Astrocyte of the cerebellum (primary cell): ENCODE results near the gene FTO.

Source experiments
- DNase-seq: peaks from one replicate; pipeline ENCODE4 v3.0.0-alpha.2; 2011; ENCODE audit warnings: low read depth
- H3K4me3 ChIP-seq: 2 replicates; pipeline ENCODE4 v1.5.1; 2011; ENCODE audit warnings: mild to moderate bottlenecking, low read depth, low read length, moderate library complexity
- CTCF ChIP-seq: IDR thresholded peaks from 2 replicates; pipeline ENCODE4 v1.5.1; 2012; ENCODE audit warnings: low read length, low read depth, moderate library complexity, mild to moderate bottlenecking; ENCODE audit errors: missing control alignments
- in situ Hi-C: cut with HindIII; loops from 2 replicates; pipeline ENCODE4 v1.10.0; 2017; ENCODE audit warnings: low sequenced_read_pairs

The FTO gene

GRCh38 chr16:53741546-53741945 lies 37.6 kb downstream of the FTO start:
- no peak for DNase-seq
- in situ Hi-C loops = no loop called here
- H3K4me3 ChIP-seq = no peak overlapping the region
- TF ChIP-seq CTCF = no peak

GRCh38 chr16:53743149-53743566 lies 39.2 kb downstream of the FTO start:
- in situ Hi-C loops = no loop called here
- no peak for DNase-seq
- TF ChIP-seq CTCF = peak; percentile 67
- H3K4me3 ChIP-seq = no peak overlapping the region

- no peak overlapping the region for H3K4me3 ChIP-seq
- TF ChIP-seq CTCF = no peak
- no peak for DNase-seq
Observed at GRCh38 chr16:53744449-53744848, 40.5 kb downstream of the FTO start.

GRCh38 chr16:53745086-53745485 lies 41.1 kb downstream of the FTO start:
- DNase-seq = peak; percentile 47
- H3K4me3 ChIP-seq = no peak overlapping the region
- TF ChIP-seq CTCF = no peak
- in situ Hi-C loops = no loop called here

More at GRCh38 chr16:53744449-53744848, 40.5 kb downstream of the FTO start:
- in situ Hi-C loops = no loop called here

- H3K4me3 ChIP-seq = no peak overlapping the region
- DNase-seq = no peak
- TF ChIP-seq CTCF = no peak
- in situ Hi-C loops = no loop called here
Observed at GRCh38 chr16:53745753-53746266, 41.9 kb downstream of the FTO start.

GRCh38 chr16:53752560-53752959 lies 48.6 kb downstream of the FTO start:
- no peak for TF ChIP-seq CTCF
- H3K4me3 ChIP-seq = no peak overlapping the region
- no peak for DNase-seq
- in situ Hi-C loops = no loop called here

GRCh38 chr16:53753431-53753830 lies 49.5 kb downstream of the FTO start:
- TF ChIP-seq CTCF = no peak
- no peak overlapping the region for H3K4me3 ChIP-seq
- DNase-seq = no peak
- in situ Hi-C loops = no loop called here
